Neural crest cell (in vitro differentiated cells): ENCODE data around the gene DPM3. TPM values are rescaled to one million over a fixed set of nuclear protein-coding genes. Genes with fewer than 3 reads are reported as not detected.

ENCODE experiments used
- DNase-seq: peaks from one replicate; pipeline ENCODE4 v3.0.0; 2021; ENCODE audit warnings: low read depth, mixed read lengths, low spot score
- H3K27ac Mint-ChIP-seq: one replicate; pipeline ENCODE4 v1.8.0; 2021; ENCODE audit warnings: mild to moderate bottlenecking, mixed read lengths; ENCODE audit not compliant: unreplicated experiment
- H3K27me3 Mint-ChIP-seq: 2 replicates; pipeline ENCODE4 v1.8.0; 2021; ENCODE audit warnings: low read depth, mild to moderate bottlenecking, mixed read lengths
- H3K36me3 Mint-ChIP-seq: 2 replicates; pipeline ENCODE4 v1.8.0; 2021; ENCODE audit warnings: low read depth, mild to moderate bottlenecking, mixed read lengths
- H3K4me1 Mint-ChIP-seq: 2 replicates; pipeline ENCODE4 v1.8.0; 2021; ENCODE audit warnings: mixed read lengths
- H3K4me3 Mint-ChIP-seq: one replicate; pipeline ENCODE4 v1.8.0; 2021; ENCODE audit warnings: mild to moderate bottlenecking, mixed read lengths
- H3K9me3 Mint-ChIP-seq: 2 replicates; pipeline ENCODE4 v1.8.0; 2021; ENCODE audit warnings: mixed read lengths
- CTCF ChIP-seq: fragments of 200-600 bp; sonication (generic); conservative IDR thresholded peaks from 2 replicates; pipeline ENCODE4 v1.5.0; 2021; ENCODE audit warnings: antibody characterized with exemption, mild to moderate bottlenecking
- total RNA-seq: library from RNA; stranded (reverse); gene quantifications from 2 replicates; pipeline ENCODE4 v1.2.1, GENCODE V29; 2021

Gene DPM3
- total RNA-seq, 1 donor from 2014 or later, result 80.0 TPM

- no peak for DNase-seq
- peak; percentile 14 for TF ChIP-seq CTCF
- H3K27ac Mint-ChIP-seq, result no peak overlapping the region
- peaks cover 42% of the 10 kb centered on the region for H3K27me3 Mint-ChIP-seq
- peak overlapping the region; percentile 29 for H3K4me3 Mint-ChIP-seq
- H3K9me3 Mint-ChIP-seq, result peaks cover 2% of the 10 kb centered on the region
- peaks cover under 1% of the 10 kb centered on the region for H3K36me3 Mint-ChIP-seq
- peaks cover 2% of the 10 kb centered on the region for H3K4me1 Mint-ChIP-seq
Observed at GRCh38 chr1:155145491-155145890, 5.2 kb upstream of the DPM3 start.

GRCh38 chr1:155141749-155142148 lies 1.4 kb upstream of the DPM3 start:
- TF ChIP-seq CTCF, result no peak
- peak overlapping the region; percentile 74 for H3K4me3 Mint-ChIP-seq

GRCh38 chr1:155140630-155140953 lies 261 bp upstream of the DPM3 start:
- Mint-ChIP-seq H3K4me1 (peaks cover 42% of the 10 kb centered on the region), H3K36me3 (peaks cover 6% of the 10 kb centered on the region), H3K27ac (peak overlapping the region; percentile 98), H3K27me3 (peaks cover 18% of the 10 kb centered on the region), H3K4me3 (peak overlapping the region; percentile 99), H3K9me3 (peaks cover 2% of the 10 kb centered on the region)
- no peak for DNase-seq
- TF ChIP-seq CTCF, result no peak

More at GRCh38 chr1:155141749-155142148, 1.4 kb upstream of the DPM3 start:
- Mint-ChIP-seq H3K36me3 (peaks cover 3% of the 10 kb centered on the region), H3K27me3 (peaks cover 24% of the 10 kb centered on the region), H3K27ac (no peak overlapping the region), H3K4me1 (peaks cover 33% of the 10 kb centered on the region), H3K9me3 (peaks cover 2% of the 10 kb centered on the region)
- DNase-seq, result no peak

- peaks cover 6% of the 10 kb centered on the region for H3K36me3 Mint-ChIP-seq
- no peak overlapping the region for H3K27ac Mint-ChIP-seq
- no peak for TF ChIP-seq CTCF
- peak overlapping the region; percentile 99 for H3K4me3 Mint-ChIP-seq
- H3K9me3 Mint-ChIP-seq, result peaks cover 2% of the 10 kb centered on the region
- no peak for DNase-seq
- H3K4me1 Mint-ChIP-seq, result peaks cover 60% of the 10 kb centered on the region
- peaks cover 18% of the 10 kb centered on the region for H3K27me3 Mint-ChIP-seq
Observed at GRCh38 chr1:155137154-155137949, 3.0 kb downstream of the DPM3 start.

GRCh38 chr1:155136748-155137147 lies 3.6 kb downstream of the DPM3 start:
- Mint-ChIP-seq H3K36me3 (peaks cover 6% of the 10 kb centered on the region), H3K4me1 (peaks cover 63% of the 10 kb centered on the region), H3K4me3 (peak overlapping the region; percentile 99), H3K27ac (peak overlapping the region; percentile 93), H3K9me3 (peaks cover 2% of the 10 kb centered on the region), H3K27me3 (peaks cover 15% of the 10 kb centered on the region)
- DNase-seq, result no peak
- TF ChIP-seq CTCF, result no peak
